Stomach (tissue), 9 donors: ENCODE results near the gene UQCRFS1. TPM values are rescaled to one million over a fixed set of nuclear protein-coding genes. Genes with fewer than 3 reads are reported as not detected.
A peak's percentile ranks its signal among the peaks of the same experiment; 100 is the strongest.
"Not testable (repeated sequence)": the region's sequence is repeated elsewhere in the genome, so short reads cannot be mapped to it uniquely, and the experiment has no call there.

Experiments
- DNase-seq, 2 donors: peaks; one replicate each; pipeline versions ENCODE4 v3.0.0 to v3.0.0-alpha.2; 2013 to 2019
- H3K27ac ChIP-seq, 5 donors: fragments of 200-600 bp in 4 of 5; sonication (generic) in 4 of 5; one replicate each; pipeline ENCODE4 v1.5.1; 2013 to 2019; ENCODE audit warnings: mild to moderate bottlenecking in 1 of 5, moderate library complexity in 1 of 5
- H3K27me3 ChIP-seq, 3 donors: fragments of 200-600 bp; sonication (generic); one replicate each; pipeline ENCODE4 v1.5.1; 2017 to 2019; ENCODE audit warnings: mixed run types in 1 of 3
- H3K36me3 ChIP-seq, 4 donors: fragments of 200-600 bp; sonication (generic); 1 replicate in 3 of 4; 2 replicates in 1 of 4; pipeline ENCODE4 v1.5.1; 2016 to 2019
- H3K4me1 ChIP-seq, 4 donors: fragments of 200-600 bp; sonication (generic); one replicate each; pipeline ENCODE4 v1.5.1; 2016 to 2019
- H3K4me3 ChIP-seq, 4 donors: fragments of 200-600 bp; sonication (generic) in 3 of 4; one replicate each; pipeline ENCODE4 v1.5.1; 2016 to 2019; ENCODE audit warnings: mild to moderate bottlenecking in 1 of 4
- H3K9me3 ChIP-seq, 4 donors: fragments of 200-600 bp; sonication (generic); one replicate each; pipeline ENCODE4 v1.5.1; 2016 to 2019
- CTCF ChIP-seq, 7 experiments: fragments of 450-650 bp in 4 of 7; fragments of 200-600 bp in 3 of 7; sonication (generic) in 3 of 7; IDR thresholded peaks; one replicate each; pipeline ENCODE4 v1.5.1; 2016 to 2019; ENCODE audit warnings: antibody characterized with exemption in 7 of 7, control low read depth in 2 of 7, mild to moderate bottlenecking in 1 of 7
- EP300 ChIP-seq: sonication (generic); formaldehyde crosslinking; IDR thresholded peaks from one replicate; pipeline ENCODE4 v1.6.1; 2017; ENCODE audit warnings: antibody characterized with exemption
- POLR2A ChIP-seq, 4 donors: fragments of 450-650 bp; IDR thresholded peaks; one replicate each; pipeline ENCODE4 v1.6.1; 2016; ENCODE audit warnings: antibody characterized with exemption in 4 of 4, control low read depth in 2 of 4, mild to moderate bottlenecking in 1 of 4, moderate library complexity in 1 of 4
- POLR2AphosphoS5 ChIP-seq, 3 donors: sonication (generic); formaldehyde crosslinking; IDR thresholded peaks; one replicate each; pipeline ENCODE4 v1.6.1; 2016; ENCODE audit warnings: antibody characterized with exemption in 3 of 3
- WGBS, 5 donors: extraction: QIAGEN DNeasy Blood & Tissue Kit in 3 of 5; methylation state at CpG; one replicate each; pipeline versions ENCODE4 v1.1.5 to v1.1.7; 2013 to 2018; 5-methylcytosine and 5-hydroxymethylcytosine counted together
- intact Hi-C: fragments of 100-400 bp; cut with DNase I; formaldehyde crosslinking; loops from one replicate; pipeline ENCODE4 v1.15.1; 2023; ENCODE audit warnings: low total_unique reads
- polyA plus RNA-seq, 3 donors: library from polyadenylated mRNA; stranded (reverse); fragments of 200-250 nt; gene quantifications; one replicate each; pipeline ENCODE4 v1.2.3, GENCODE V29; 2013
- total RNA-seq, 5 donors: library from RNA; depleted of rRNA; stranded (reverse); fragments of >200 nt; gene quantifications; one replicate each; pipeline versions ENCODE4 v1.1.0 to v1.2.3, GENCODE V29; 2014 to 2016
- donor health status: healthy with polysubstance abuse.
- donor health status: Bipolar disorder and iron deficiency.
- donor health status: healthy.

The UQCRFS1 gene
- total and polyA plus RNA-seq, 8 donors = 17.0 to 84.9 (median 40.6) TPM

- 50 to 79% (median 54%) methylated on average over 9 of the region's 9 CpGs for WGBS, 5 donors
- Histone ChIP-seq H3K27ac (no peak overlapping the region), H3K4me1 (no peaks in the 10 kb centered on the region), H3K9me3 (no peaks in the 10 kb centered on the region), H3K36me3 (no peaks in the 10 kb centered on the region), H3K4me3 (no peak overlapping the region), H3K27me3 (peaks cover 0 to 24% (median 0%) of the 10 kb centered on the region in 3 donors)
- TF ChIP-seq CTCF (IDR thresholded peaks at IDR 0.05) = no peak
- TF ChIP-seq POLR2A (IDR thresholded peaks at IDR 0.05) = no peak
- TF ChIP-seq POLR2AphosphoS5 (IDR thresholded peaks at IDR 0.05) = no peak
- no peak for TF ChIP-seq EP300
- intact Hi-C loops = no loop called here
- no peak for DNase-seq
Measured at GRCh38 chr19:29255006-29255405, 42.1 kb upstream of the UQCRFS1 start.

GRCh38 chr19:29249798-29250197 is 36.8 kb upstream of the UQCRFS1 start:
- H3K4me1 ChIP-seq, DNase-seq, H3K36me3 ChIP-seq, H3K4me3 ChIP-seq, H3K9me3 ChIP-seq, intact Hi-C loops, H3K27ac ChIP-seq: not testable (repeated sequence)
- WGBS, 5 donors = 62 to 89% (median 79%) methylated on average over 3 of the region's 3 CpGs
- peaks cover 7 to 47% (median 8%) of the 10 kb centered on the region in 3 donors for H3K27me3 ChIP-seq

DNA sequence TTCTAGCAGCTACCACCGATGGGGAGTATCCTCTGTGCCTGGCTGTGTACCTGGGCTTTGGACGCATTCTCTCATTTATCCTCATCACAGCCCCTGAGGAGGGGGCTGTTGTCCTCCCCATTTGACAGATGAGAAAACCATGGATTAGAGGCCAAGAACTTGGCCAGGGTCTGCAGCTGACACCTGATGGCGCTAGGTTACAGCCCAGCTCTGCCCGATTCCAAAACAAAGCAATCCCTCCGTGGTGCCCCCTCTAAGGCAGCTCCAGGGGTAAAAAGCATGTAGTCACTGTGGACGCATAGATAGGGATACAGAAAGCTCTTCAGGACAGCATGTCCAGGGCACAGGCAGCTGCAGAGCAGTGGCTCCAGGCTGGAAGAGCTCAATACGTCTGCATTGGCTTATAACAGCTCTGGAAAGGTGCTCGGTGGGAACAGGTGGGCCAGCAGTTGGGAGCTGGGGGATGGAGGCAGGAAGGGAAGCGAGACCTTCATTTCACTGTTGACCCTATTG is 35.4 kb upstream of the UQCRFS1 start:
- intact Hi-C loops = no loop called here
- 41 to 60% (median 55%) methylated on average over 8 to 9 of the region's 9 CpGs for WGBS, 5 donors

GRCh38 chr19:29247872-29248271 is 34.9 kb upstream of the UQCRFS1 start:
- 16 to 21% (median 17%) methylated on average over 9 of the region's 9 CpGs for WGBS, 5 donors
- Histone ChIP-seq H3K9me3 (no peaks in the 10 kb centered on the region), H3K27ac (no peak overlapping the region), H3K4me3 (no peak overlapping the region), H3K27me3 (peaks cover 7 to 49% (median 8%) of the 10 kb centered on the region in 3 donors), H3K36me3 (no peaks in the 10 kb centered on the region), H3K4me1 (peaks cover 0 to 8% (median 3%) of the 10 kb centered on the region in 4 donors)
- intact Hi-C loops = no loop called here
- no peak for TF ChIP-seq POLR2A (IDR thresholded peaks at IDR 0.05)
- TF ChIP-seq CTCF (IDR thresholded peaks at IDR 0.05) = no peak
- no peak for TF ChIP-seq EP300
- no peak for TF ChIP-seq POLR2AphosphoS5 (IDR thresholded peaks at IDR 0.05)
- peak in 1 of 2 donors; percentile 39 for DNase-seq

More for the DNA sequence above, 35.4 kb upstream of the UQCRFS1 start:
- no peak overlapping the region for H3K27ac ChIP-seq
- peaks cover 0 to 8% (median 3%) of the 10 kb centered on the region in 4 donors for H3K4me1 ChIP-seq
- no peaks in the 10 kb centered on the region for H3K36me3 ChIP-seq
- H3K9me3 ChIP-seq = no peaks in the 10 kb centered on the region
- TF ChIP-seq POLR2AphosphoS5 (IDR thresholded peaks at IDR 0.05) = no peak
- TF ChIP-seq POLR2A (IDR thresholded peaks at IDR 0.05) = no peak
- TF ChIP-seq EP300 = no peak
- TF ChIP-seq CTCF (IDR thresholded peaks at IDR 0.05) = no peak
- DNase-seq = no peak
- no peak overlapping the region for H3K4me3 ChIP-seq
- H3K27me3 ChIP-seq = peaks cover 7 to 44% (median 8%) of the 10 kb centered on the region in 3 donors

DNA sequence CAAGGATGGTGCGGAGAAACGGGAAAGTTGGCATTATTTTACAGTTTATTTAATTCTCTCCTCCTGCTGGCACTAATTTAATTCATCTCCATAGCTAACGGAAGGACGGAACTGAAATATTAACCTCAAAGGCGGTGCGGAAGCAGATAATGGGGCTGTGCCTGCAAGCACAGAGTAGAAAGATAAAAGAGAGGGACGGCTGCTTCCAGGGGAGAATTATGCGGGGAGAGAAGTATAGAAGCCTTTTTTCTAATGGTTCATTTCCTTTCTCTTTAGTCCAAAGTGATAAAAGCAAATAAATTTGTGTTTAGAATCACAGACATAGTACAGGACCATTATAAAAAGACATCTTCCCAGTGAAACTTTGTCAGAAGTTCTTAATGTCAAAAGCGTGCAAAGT is 34.5 kb upstream of the UQCRFS1 start:
- peaks cover 0 to 8% (median 3%) of the 10 kb centered on the region in 4 donors for H3K4me1 ChIP-seq
- H3K9me3 ChIP-seq = no peaks in the 10 kb centered on the region
- H3K27me3 ChIP-seq = peaks cover 7 to 52% (median 8%) of the 10 kb centered on the region in 3 donors
- H3K27ac ChIP-seq = no peak overlapping the region
- H3K36me3 ChIP-seq = no peaks in the 10 kb centered on the region
- TF ChIP-seq EP300 (no peak), CTCF (IDR thresholded peaks at IDR 0.05) (no peak)
- H3K4me3 ChIP-seq = no peak overlapping the region
- WGBS, 5 donors = 51 to 65% (median 58%) methylated on average over 9 of the region's 9 CpGs
- intact Hi-C loops = no loop called here
- no peak for DNase-seq
